Nephron (organoid): ENCODE data around the gene ROBO1.
A peak's percentile ranks its signal among the peaks of the same experiment; 100 is the strongest.

Experiments used
- H3K27ac Mint-ChIP-seq, 3 experiments: 2 replicates each; pipeline ENCODE4 v1.8.0; 2020; ENCODE audit warnings: mixed read lengths in 3 of 3, mild to moderate bottlenecking in 2 of 3, moderate library complexity in 1 of 3
- H3K27me3 Mint-ChIP-seq: 2 replicates; pipeline ENCODE4 v1.8.0; 2021; ENCODE audit warnings: low read depth, mild to moderate bottlenecking, moderate library complexity, mixed read lengths
- H3K36me3 Mint-ChIP-seq: 2 replicates; pipeline ENCODE4 v1.8.0; 2020; ENCODE audit warnings: low read depth, mixed read lengths
- H3K4me1 Mint-ChIP-seq: 2 replicates; pipeline ENCODE4 v1.8.0; 2020; ENCODE audit warnings: mixed read lengths
- H3K4me3 Mint-ChIP-seq, 3 experiments: 2 replicates each; pipeline ENCODE4 v1.8.0; 2020; ENCODE audit warnings: mild to moderate bottlenecking in 3 of 3, mixed read lengths in 3 of 3, moderate library complexity in 2 of 3
- H3K9me3 Mint-ChIP-seq: 2 replicates; pipeline ENCODE4 v1.8.0; 2020; ENCODE audit warnings: mixed read lengths
- TF ChIP-seq, protein P1 (sequence below), 3 experiments: fragments of 200-600 bp; sonication (generic); IDR thresholded peaks; one replicate each; pipeline ENCODE4 v1.5.0; 2021; ENCODE audit warnings: antibody characterized with exemption in 3 of 3; ENCODE audit not compliant: unreplicated experiment in 3 of 3

Gene ROBO1

DNA sequence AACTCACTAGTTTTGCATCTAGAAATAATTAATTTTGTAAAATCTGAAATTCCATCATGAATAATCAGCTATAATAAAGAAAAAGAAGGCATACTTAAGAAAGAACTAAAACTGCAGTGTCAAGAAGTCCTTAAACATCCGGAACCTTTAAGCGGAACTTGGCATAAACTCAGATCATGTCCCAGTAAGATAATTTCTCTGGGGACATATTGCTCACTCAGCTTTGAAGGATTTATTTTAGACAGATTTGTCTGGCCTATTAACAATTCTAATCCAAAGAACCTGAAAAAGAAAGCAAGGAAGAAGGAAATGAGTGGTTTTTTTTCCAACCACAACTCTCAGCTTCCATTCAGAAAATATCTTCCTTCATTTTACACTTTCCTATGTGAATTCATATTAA is 850.3 kb downstream of the ROBO1 start:
- H3K36me3 Mint-ChIP-seq, result peaks cover 3% of the 10 kb centered on the region
- H3K4me3 Mint-ChIP-seq, result no peak overlapping the region
- peaks cover 27% of the 10 kb centered on the region for H3K4me1 Mint-ChIP-seq
- H3K27me3 Mint-ChIP-seq, result peaks cover 2% of the 10 kb centered on the region
- TF ChIP-seq, protein P1, sequence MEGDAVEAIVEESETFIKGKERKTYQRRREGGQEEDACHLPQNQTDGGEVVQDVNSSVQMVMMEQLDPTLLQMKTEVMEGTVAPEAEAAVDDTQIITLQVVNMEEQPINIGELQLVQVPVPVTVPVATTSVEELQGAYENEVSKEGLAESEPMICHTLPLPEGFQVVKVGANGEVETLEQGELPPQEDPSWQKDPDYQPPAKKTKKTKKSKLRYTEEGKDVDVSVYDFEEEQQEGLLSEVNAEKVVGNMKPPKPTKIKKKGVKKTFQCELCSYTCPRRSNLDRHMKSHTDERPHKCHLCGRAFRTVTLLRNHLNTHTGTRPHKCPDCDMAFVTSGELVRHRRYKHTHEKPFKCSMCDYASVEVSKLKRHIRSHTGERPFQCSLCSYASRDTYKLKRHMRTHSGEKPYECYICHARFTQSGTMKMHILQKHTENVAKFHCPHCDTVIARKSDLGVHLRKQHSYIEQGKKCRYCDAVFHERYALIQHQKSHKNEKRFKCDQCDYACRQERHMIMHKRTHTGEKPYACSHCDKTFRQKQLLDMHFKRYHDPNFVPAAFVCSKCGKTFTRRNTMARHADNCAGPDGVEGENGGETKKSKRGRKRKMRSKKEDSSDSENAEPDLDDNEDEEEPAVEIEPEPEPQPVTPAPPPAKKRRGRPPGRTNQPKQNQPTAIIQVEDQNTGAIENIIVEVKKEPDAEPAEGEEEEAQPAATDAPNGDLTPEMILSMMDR (IDR thresholded peaks at IDR 0.05; ENCODE audit: unreplicated experiment in 3 of 3), result no peak
- peak overlapping the region in 2 of 3 experiments; percentile 41 to 61 for H3K27ac Mint-ChIP-seq
- H3K9me3 Mint-ChIP-seq, result no peaks in the 10 kb centered on the region

- TF ChIP-seq, protein P1 (IDR thresholded peaks at IDR 0.05; ENCODE audit: unreplicated experiment in 3 of 3), result no peak
- Mint-ChIP-seq H3K9me3 (no peaks in the 10 kb centered on the region), H3K4me3 (no peak overlapping the region), H3K27me3 (no peaks in the 10 kb centered on the region), H3K4me1 (peaks cover 19% of the 10 kb centered on the region), H3K36me3 (peaks cover 3% of the 10 kb centered on the region), H3K27ac (no peak overlapping the region)
Observed at GRCh38 chr3:78913711-78914110, 854.1 kb downstream of the ROBO1 start.

GRCh38 chr3:78912687-78913086 is 855.1 kb downstream of the ROBO1 start:
- TF ChIP-seq, protein P1 (IDR thresholded peaks at IDR 0.05; ENCODE audit: unreplicated experiment in 3 of 3), result no peak
- H3K27me3 Mint-ChIP-seq, result no peaks in the 10 kb centered on the region
- peak overlapping the region in 1 of 3 experiments; percentile 9 for H3K27ac Mint-ChIP-seq
- H3K36me3 Mint-ChIP-seq, result peaks cover 6% of the 10 kb centered on the region
- no peak overlapping the region for H3K4me3 Mint-ChIP-seq
- no peaks in the 10 kb centered on the region for H3K9me3 Mint-ChIP-seq
- H3K4me1 Mint-ChIP-seq, result peaks cover 9% of the 10 kb centered on the region

GRCh38 chr3:78912259-78912658 is 855.5 kb downstream of the ROBO1 start:
- TF ChIP-seq, protein P1 (IDR thresholded peaks at IDR 0.05; ENCODE audit: unreplicated experiment in 3 of 3), result no peak
- Mint-ChIP-seq H3K4me3 (no peak overlapping the region), H3K36me3 (peaks cover 9% of the 10 kb centered on the region), H3K9me3 (no peaks in the 10 kb centered on the region), H3K4me1 (peaks cover 6% of the 10 kb centered on the region), H3K27ac (peak overlapping the region in 1 of 3 experiments; percentile 9), H3K27me3 (no peaks in the 10 kb centered on the region)

GRCh38 chr3:78911394-78911793 is 856.4 kb downstream of the ROBO1 start:
- Mint-ChIP-seq H3K4me1 (peaks cover 6% of the 10 kb centered on the region), H3K4me3 (no peak overlapping the region), H3K36me3 (peaks cover 14% of the 10 kb centered on the region), H3K27ac (peak overlapping the region in 1 of 3 experiments; percentile 22), H3K27me3 (no peaks in the 10 kb centered on the region), H3K9me3 (no peaks in the 10 kb centered on the region)
- TF ChIP-seq, protein P1 (IDR thresholded peaks at IDR 0.05; ENCODE audit: unreplicated experiment in 3 of 3), result no peak

GRCh38 chr3:78908236-78908635 is 859.6 kb downstream of the ROBO1 start:
- H3K4me1 Mint-ChIP-seq, result peaks cover 6% of the 10 kb centered on the region
- TF ChIP-seq, protein P1 (IDR thresholded peaks at IDR 0.05; ENCODE audit: unreplicated experiment in 3 of 3), result no peak
- no peak overlapping the region for H3K4me3 Mint-ChIP-seq
- peaks cover 14% of the 10 kb centered on the region for H3K36me3 Mint-ChIP-seq
- no peak overlapping the region for H3K27ac Mint-ChIP-seq
- no peaks in the 10 kb centered on the region for H3K9me3 Mint-ChIP-seq
- no peaks in the 10 kb centered on the region for H3K27me3 Mint-ChIP-seq
